Glomerular endothelial cell (primary cell): ENCODE results near the gene SORCS1. TPM values are rescaled to one million over a fixed set of nuclear protein-coding genes. Genes with fewer than 3 reads are reported as not detected.

Experiments used
- DNase-seq: peaks from one replicate; pipeline ENCODE4 v3.0.0-alpha.2; 2011; ENCODE audit warnings: low read depth, low spot score; ENCODE audit errors: extremely low read depth
- total RNA-seq: library from RNA; depleted of rRNA; stranded (reverse); fragments of >200 nt; gene quantifications from 2 replicates; pipeline ENCODE4 v1.2.3, GENCODE V29; 2015

Gene SORCS1
- total RNA-seq, 1 donor from 2014 or later = not detected

DNA sequence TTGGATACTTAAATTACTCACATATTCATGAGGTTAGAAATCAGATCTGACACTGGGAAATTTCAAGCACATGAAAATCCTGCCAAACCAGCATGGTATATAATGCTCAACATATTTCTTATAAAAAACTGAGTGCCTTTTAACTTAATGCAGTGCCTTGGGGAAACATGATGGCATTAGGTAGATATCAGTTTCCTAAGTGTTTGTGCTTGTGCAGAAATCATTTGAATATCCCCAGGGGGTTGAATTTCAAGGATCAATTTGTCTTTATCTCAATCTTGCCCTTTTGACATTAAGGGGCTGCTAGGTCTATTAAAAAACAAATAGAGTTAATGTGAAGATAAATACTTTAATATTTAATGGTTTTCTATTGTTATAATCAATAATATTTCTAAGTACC lies 396.3 kb downstream of the SORCS1 start:
- DNase-seq = no peak

DNA sequence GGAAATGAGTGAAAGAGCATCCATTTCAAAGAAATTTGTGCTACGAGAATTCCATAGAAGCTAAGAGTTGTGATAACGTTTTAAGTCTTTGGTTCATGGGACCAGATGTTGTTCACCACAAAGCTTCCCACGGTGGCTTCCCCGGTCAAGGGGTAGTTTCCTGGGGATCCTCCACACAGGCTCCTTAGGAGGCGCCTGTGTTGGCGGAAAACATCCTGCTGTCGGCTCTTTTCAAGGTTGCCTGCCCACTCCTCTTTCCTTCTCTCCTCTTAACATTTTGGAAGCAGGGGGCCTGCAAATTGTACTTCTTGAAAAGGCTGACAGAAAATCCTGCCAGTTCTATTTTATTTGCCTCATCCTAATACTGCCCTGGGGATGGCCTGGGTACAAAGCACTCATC lies 398.6 kb downstream of the SORCS1 start:
- DNase-seq = no peak

DNA sequence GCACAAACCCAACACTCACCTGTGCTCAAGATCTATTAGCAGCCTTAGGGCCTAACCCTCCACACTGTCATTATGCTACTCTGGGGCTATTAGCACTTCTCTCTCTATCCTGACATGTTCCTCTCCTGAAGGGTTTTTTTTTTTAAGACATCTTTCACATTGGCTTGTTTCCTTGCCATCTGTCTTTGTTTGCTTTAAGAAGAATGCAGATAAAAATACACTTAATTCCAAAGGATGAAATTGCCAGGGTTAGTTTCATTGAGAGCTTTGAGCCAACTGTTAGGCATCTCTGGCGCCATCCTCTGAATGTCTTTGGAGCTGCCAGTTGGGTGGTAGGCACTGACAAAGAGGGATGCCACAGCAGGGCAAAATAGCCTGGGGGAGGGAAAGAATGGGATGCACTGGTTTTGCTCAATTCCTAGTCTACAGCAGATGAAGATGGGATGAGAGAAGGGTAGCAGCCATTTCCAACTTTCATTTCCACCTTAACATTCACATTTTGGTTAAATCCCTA lies 399.2 kb downstream of the SORCS1 start:
- no peak for DNase-seq

DNA sequence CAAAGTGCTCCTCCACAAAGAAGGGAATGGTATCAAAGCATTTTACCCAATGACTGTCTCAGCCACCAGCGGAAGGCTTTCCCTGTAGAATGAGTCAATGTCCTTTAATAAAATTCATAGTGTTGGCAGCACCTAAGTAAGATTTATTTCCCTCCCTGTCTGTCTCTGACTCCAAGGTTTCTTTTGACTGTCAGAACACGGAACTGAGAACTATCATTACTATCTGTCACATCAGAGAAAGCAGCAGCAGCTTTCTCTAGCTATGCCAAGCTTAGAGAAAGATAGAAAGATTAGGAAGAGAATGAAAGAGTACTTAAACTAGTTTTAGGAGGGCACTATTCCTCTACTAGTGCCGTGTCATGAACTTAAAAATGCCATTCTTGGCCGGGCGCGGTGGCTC lies 400.1 kb downstream of the SORCS1 start:
- DNase-seq = no peak

DNA sequence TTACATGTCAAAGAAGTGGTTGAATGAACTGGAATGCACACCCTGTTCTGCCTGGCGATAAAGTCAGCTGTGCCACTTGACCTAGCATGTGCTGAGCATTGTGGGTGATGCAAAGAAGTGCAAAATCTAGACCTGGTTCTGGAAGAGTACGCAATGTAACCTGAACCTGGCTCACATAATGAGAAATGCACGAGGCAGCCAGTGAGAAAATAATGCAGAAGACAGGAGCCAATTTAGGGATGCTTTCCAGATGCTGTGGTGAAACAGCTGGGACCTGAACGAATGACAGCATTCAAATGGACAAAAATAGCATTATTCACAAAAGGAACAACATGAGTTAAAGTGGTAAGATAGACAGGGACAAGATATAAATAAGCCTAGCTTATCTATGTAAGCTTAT lies 402.6 kb downstream of the SORCS1 start:
- DNase-seq = no peak

DNA sequence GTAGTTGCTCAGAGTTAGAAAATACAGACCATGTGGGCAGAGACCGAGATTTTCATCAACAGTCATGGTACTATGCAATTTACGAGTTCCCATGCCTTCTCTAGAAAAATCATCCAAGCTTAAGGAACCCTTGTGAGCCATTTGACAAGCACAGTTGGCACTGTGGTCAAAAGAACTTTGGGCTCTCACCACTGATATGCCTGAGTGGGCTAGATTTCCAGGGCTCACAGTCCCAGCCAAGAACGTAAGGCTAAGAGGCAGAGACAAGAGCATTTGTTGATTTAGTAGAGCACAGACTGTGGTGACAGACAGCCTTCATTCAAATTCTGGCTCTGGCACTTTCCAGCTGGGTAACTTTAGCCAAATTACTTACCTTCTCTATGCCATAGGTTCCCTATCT lies 407.0 kb downstream of the SORCS1 start:
- DNase-seq = no peak

DNA sequence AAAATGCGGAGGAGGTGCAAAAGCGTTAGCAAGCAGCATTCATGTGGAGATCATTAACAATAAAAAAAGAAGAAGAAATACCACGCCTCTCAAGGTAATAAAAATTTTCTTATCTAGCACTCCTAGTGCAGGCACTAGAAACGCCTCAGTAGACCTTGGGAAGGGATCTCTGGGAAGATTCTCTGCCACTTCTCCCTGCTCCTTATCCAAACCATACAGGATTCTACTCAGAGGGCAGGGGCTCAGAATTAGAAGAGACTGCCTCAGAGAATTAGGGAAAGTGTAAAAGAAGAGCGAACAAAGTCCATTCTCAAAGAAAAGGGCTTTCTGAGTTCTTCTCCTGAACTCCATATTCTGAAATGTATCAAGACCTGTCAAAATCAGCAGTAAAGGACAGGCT lies 413.4 kb downstream of the SORCS1 start:
- DNase-seq = no peak

DNA sequence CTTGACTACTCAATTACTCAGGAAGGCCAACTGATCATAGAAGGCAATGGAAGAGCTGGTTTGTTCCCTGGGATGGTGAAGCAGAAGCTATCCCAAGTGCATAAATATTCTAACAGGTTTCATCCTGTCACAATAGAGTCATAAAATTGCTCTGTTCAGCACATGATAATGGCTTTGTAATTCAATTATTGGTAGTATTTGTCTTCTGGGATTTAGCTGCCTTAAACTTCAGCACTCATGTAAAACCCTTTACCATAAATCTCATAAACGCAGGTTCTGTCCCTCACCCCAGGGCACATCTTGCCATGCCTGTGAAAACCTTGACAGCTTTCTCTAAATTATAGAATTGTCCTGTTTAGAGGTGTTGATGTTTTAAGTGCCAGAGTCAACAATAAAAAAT lies 417.6 kb downstream of the SORCS1 start:
- DNase-seq = no peak

DNA sequence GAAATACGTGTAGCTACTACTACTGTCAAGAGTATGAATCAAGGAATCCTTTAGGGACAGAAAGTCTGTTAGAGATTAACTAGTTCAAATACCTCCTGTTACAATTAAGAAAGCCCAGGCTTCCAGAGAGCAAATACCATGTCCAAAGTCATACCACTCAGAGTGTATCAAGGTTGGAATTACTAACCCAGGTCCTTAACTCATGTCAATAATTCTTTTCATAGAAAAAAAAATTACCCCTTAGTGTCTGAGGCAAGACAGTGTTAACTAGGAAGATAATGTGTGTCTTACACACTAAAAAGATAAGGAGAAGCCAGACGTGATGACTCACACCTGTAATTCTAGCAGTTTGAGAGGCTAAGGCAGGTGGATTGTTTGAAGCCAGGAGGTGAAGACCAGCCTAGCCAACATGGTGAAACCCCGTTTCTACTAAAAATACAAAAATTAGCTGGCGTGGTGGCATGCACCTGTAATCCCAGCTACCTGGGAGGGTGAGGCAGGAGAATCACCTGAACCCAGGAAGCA lies 423.4 kb downstream of the SORCS1 start:
- no peak for DNase-seq

DNA sequence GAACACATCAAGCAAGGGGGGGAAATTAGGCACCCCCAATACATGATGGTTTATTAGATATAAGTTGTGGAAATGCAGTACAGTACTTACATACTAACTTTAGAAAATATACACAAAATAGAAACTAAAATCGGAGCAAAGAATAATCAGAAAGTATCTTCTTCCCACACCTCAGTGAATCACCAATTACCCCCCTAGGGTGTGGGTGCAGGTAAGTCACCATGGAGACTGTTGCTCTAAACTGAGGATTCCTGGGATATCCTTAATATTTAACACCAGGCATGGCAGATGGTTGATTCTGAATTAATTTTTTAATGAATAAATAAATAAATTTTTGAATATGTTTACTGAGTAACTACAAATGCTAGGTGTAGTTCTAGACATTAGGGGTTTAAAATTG lies 424.4 kb downstream of the SORCS1 start:
- no peak for DNase-seq

DNA sequence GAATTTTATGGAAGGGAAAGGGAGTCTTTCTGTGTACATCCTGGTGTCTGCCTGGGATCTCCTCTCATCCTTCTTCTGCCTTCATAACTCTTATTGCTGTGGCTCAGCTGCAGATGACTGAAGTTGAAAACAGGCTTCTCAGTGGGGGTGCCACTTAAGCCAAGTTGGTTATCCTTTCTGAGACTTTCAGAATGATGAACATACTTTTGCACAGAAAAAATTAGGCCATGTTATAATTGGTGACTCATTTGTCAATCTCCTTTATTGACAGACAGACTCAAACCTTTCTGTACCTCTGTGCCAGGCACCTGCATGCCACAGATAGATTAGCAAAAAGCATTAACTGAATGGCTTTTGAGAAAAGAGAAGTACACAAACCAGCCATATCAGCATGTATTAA lies 430.3 kb downstream of the SORCS1 start:
- DNase-seq = no peak

DNA sequence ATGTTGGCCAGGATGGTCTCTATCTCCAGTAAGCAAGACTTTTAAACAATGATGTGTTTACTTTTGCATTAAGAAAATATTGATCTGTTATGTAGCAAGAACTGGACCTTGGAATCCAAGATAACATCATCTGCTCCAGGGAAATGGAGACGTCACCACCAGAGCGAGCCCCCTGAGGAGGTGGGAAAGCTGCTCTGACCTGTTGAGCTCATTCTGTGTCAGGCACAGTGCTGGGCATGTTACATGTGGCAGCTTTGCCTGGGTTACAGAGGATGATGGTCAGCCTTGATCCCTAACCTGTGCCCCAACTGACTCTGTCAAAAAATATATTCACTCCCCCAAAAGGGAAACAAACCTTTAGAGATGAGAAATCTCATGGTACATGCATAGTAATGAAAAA lies 436.3 kb downstream of the SORCS1 start:
- no peak for DNase-seq

DNA sequence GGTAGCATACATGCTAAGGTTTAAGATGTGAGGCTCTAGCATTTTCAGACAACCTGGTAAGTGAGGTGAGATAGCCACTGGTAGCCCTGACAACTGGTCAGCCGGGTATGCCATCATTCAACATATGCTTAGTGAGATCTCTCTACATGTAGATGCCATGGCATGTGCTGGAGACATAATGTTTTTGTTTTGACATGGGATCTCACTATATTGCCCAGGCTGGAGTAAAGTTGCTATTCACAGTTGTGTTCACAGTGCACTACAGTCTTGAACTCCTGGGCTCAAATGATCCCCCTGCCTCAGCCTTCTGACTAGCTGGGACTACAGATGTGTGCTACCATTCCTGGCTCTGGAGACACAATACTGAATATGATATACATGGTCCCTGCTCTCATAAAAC lies 437.3 kb downstream of the SORCS1 start:
- no peak for DNase-seq

DNA sequence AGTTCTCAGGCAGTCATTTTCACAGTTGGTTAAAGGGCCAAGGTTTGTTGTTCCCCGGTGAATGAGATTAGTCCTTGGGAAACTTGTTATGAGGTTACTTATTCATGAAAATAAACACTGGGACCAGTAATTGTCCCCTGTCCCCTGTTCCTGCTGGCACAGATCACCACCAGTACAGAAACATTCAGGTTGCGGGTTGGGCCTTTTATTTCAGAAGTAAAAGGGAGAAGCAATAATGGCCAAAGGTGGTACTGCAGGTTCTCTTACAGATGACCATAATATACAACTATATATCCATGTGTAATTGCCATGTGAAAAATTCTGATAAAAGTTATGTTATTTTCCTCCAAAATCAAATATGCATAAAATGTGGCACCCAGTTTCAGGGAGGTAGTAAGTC lies 442.0 kb downstream of the SORCS1 start:
- no peak for DNase-seq

DNA sequence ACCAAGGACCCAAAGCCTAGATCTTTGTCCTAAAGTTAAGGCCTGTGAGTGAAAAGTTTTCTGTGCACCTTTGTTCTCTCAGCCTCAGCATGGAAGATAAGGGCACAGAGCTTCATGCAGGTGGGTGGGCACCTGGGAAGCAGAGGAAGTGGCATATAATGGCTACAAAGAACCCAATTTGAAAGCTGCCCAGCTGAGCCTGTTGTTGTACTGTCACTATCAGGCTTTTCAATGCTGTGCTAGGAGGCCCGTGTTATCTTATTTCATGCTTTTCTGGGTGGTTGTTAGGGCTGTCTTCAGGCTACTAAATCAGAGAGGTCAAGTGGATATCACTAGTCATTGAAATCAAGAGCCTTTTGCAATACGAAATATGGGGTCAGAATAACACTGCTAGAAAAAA lies 443.8 kb downstream of the SORCS1 start:
- DNase-seq = no peak

DNA sequence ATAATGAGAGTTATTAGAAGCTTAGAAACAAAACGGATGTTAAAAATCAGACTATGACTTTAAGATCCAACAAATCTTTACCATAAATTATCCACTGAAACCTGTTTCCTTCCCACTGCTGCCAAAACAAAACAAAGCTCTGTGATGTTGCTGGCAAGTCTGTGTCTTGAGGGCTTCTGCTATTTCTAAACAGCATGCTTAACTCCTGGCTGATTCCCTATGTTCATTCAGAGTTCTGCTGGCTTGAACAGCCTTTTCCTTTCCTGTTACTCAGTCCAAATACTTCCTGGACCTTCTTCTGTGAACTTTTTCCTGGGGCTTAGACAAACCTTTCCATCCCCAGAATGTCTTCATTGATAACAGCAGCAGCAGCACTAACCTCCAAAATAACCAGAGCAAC lies 448.1 kb downstream of the SORCS1 start:
- DNase-seq = no peak

DNA sequence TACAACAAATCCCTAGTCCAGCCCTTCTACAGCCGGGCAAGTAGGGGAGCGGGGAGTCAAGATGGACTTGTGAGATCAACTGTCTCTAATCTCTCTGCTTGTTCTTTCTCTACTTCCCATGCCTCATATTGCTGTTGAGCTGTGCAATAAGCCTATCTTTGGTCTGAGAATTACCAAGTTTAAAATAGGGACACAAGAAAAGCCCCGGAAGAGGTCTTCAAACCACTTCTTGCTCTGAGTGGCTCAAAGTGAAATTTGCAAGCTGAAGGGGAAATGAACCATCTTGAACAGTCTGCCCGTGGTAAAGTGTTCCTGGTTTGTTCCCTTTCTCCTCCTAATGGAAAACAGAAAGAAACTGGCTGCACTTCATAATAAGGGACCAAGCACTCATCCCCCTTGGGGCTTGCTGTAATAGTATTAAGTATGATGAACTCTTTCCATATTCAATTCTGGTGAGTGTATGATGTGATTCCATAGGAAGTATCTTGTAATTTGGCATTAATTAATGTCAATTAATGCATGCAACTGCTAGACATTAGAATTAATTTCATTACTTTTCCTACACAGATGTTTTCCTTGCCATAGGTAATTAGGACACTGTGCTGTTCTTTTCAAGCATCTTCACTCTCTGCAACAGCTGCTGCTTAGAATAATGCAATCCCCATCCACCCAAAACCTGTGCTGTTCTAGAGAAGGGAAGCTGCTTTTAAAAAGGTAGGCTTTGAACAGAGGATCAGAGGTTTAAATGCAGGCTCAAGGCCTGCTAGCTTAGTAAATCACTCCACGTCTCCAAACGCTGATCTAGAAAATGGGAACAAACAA lies 449.6 kb downstream of the SORCS1 start:
- DNase-seq = no peak

DNA sequence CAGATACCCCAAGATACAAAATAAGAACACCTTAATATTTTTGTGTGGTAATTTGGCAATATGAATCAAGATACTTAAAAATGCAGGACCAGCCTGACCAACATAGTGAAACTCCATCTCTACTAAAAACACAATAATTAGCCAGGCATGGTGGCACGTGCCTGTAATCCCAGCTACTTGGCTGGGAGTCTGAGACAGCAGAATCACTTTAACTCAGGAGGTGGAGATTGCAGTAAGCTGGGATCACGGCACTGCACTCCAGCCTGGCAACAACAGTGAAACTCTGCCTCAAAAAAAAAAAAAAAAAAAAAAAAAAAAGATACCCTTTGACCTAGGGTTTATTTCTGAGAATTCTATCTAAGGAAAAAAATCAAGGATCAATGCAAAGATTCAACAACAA lies 450.7 kb downstream of the SORCS1 start:
- no peak for DNase-seq

DNA sequence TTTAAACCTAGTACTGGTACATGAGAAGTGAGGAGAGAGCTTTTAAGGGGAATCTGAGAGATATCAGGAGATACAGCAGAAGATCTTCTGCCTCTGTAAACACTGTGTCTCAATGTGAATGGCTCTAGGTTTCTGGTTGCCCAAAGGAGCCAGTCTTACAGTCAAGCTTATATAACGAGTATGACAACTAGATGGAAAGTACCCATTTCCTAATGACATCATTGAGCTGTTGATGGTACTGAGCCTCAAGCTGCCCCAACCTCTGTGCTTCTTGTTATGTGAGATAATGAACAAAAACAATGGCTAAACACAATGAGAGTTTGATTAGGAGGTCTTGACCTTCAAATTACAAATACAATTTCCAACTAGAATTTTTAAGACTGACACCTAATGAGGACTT lies 451.5 kb downstream of the SORCS1 start:
- no peak for DNase-seq

DNA sequence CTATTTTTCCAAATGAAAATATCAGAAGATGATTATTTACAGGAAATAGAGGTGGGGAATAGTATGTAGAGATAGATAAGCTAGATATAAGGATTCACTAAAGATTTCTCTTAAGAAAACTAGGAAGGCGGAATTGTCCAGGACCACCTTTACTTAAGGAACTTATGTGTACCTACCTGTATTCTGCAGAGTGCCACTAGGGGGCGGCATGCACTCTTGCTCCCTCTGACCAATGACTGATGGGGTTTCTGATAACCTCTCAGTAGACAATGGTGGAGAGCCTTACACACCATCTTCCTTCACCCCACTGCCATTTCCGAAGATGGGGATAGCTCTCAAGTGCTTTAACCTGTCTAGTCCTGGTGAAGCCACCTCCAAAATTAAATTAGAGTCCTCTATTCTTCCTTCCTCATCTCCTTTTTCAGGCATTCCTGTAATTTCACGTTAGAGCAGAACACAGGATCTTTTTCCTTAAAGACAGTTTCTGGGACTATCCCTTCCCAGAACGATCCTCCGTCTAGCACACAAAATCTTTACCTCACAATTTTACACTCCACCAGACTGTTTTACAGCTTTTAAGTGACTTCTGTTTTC lies 453.1 kb downstream of the SORCS1 start:
- DNase-seq = no peak

DNA sequence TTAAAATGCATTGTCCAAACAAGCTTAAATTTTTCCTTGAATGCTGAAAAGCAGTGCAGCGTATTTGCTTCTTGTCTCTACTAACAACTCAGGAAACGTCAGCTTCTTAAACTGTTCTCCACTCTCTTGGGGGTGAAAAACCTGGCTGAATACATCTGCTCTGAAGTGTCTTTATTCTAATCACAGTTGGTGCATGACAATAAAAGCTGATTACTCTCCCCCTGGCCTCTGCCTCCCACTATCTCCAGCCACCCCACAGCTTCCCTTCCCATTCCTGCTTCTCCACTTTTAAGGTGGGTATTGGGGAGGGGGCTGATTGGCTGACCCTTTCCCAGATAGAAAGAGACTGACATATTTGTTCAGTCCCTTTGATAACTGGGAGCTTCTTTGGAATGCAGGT lies 456.0 kb downstream of the SORCS1 start:
- no peak for DNase-seq

DNA sequence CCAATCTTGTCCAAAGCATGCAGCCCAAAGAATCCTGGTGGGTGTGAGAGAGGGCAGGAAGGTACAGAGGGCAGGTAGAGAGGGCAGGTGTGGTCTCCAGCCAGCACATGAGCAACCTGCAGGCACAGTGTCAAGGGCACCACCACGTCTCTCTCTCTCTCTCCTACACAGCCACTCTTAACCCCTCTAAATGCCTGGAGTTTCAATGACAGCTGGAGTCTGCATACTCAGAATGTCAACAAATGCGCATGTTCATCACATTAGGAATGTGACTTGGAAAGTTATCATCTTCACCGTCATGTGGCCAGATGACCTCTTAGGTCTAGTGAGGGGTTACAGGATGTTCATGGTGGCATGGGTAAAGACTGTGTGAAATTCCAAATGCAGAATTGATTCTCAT lies 456.8 kb downstream of the SORCS1 start:
- no peak for DNase-seq
